HepG2 (cell line): ENCODE measurements around the gene NDUFV1. TPM values are rescaled to one million over a fixed set of nuclear protein-coding genes. Genes with fewer than 3 reads are reported as not detected.

ENCODE experiments used
- ATAC-seq: fragments of 200-7000 bp; cut with Tn5 transposase; 3 replicates; pipeline ENCODE4 v1.9.1; 2020; ENCODE audit warnings: mild to moderate bottlenecking, moderate library complexity
- BruUV-seq: library from RNA; stranded (reverse); fragments of 400-500 nt; replicated peaks from 2 replicates; lab custom pipeline; 2021; lab: Mats Ljungman, UMichigan
- CTCF ChIA-PET: fragments of 300-600 bp; formaldehyde crosslinking; extraction: SDS; loops from one replicate; lab custom pipeline; 2021; ENCODE audit warnings: low total read pairs, inconsistent platforms, low intra/inter-chr PET ratio; lab: Yijun Ruan, JAX
- POLR2A ChIA-PET: fragments of 350-600 bp; sonication (Branson Sonifier 250); formaldehyde crosslinking; loops from one replicate; lab custom pipeline; 2020; ENCODE audit warnings: antibody characterized with exemption, inconsistent platforms; lab: Yijun Ruan, JAX
- DNase-seq: peaks from one replicate; pipeline ENCODE4 v3.0.0-alpha.2; 2015; ENCODE audit warnings: low spot score
- FAIRE-seq: peaks from 3 replicates; lab custom pipeline; 2011; peaks lifted over from hg19 to GRCh38; lab: Jason Lieb, UNC
- H2AFZ ChIP-seq: one replicate; pipeline ENCODE4 v1.6.1; 2011; ENCODE audit warnings: low read length, inconsistent platforms
- H3K27ac ChIP-seq: fragments of 300-600 bp; 3 replicates; pipeline ENCODE4 v1.8.0; 2011; ENCODE audit warnings: mixed run types, mild to moderate bottlenecking, mixed read lengths, low read length, inconsistent platforms; ENCODE audit not compliant: insufficient read depth; ENCODE audit errors: extremely low read length
- H3K27me3 ChIP-seq, 2 experiments: fragments of 200-600 bp in 1 of 2; 2 replicates in 1 of 2; 3 replicates in 1 of 2; pipeline versions ENCODE4 v1.6.0 to v1.8.0; 2011; ENCODE audit warnings: low read length in 2 of 2, mild to moderate bottlenecking in 2 of 2, moderate library complexity in 2 of 2, inconsistent platforms in 1 of 2; ENCODE audit not compliant: insufficient read depth in 2 of 2, control insufficient read depth in 1 of 2
- H3K36me3 ChIP-seq, 2 experiments: fragments of 200-600 bp in 1 of 2; replicated peaks in 1 of 2; 2 replicates in 1 of 2; 3 replicates in 1 of 2; pipeline versions ENCODE4 v1.5.1 to v1.8.0; 2011; ENCODE audit warnings: low read length in 2 of 2, inconsistent platforms in 1 of 2; ENCODE audit not compliant: insufficient read depth in 2 of 2, control insufficient read depth in 1 of 2
- H3K4me1 ChIP-seq: 2 replicates; pipeline ENCODE4 v1.5.1; 2012; ENCODE audit warnings: low read length, inconsistent platforms; ENCODE audit not compliant: insufficient read depth
- H3K4me2 ChIP-seq: 2 replicates; pipeline ENCODE4 v1.6.0; 2011; ENCODE audit warnings: low read depth, low read length, inconsistent platforms
- H3K4me3 ChIP-seq, 3 experiments: fragments of 200-600 bp in 1 of 3; sonication (generic), shearing (Covaris generic) in 1 of 3; replicated peaks in 1 of 3; 2 replicates each; pipeline ENCODE4 v1.5.1; 2011 to 2016; ENCODE audit warnings: low read length in 3 of 3, inconsistent platforms in 2 of 3, low read depth in 2 of 3, mild to moderate bottlenecking in 2 of 3, control low read depth in 1 of 3, mixed read lengths in 1 of 3; ENCODE audit not compliant: insufficient read depth in 1 of 3
- H3K79me2 ChIP-seq: one replicate; pipeline ENCODE4 v1.6.1; 2011; ENCODE audit warnings: low read length, inconsistent platforms; ENCODE audit not compliant: insufficient read depth
- H3K9ac ChIP-seq: 2 replicates; pipeline ENCODE4 v1.6.0; 2011; ENCODE audit warnings: mild to moderate bottlenecking, low read depth, low read length, inconsistent platforms; ENCODE audit not compliant: insufficient read depth
- H3K9me3 ChIP-seq: 2 replicates; pipeline ENCODE4 v1.5.1; 2012; ENCODE audit warnings: mild to moderate bottlenecking, low read length
- H4K20me1 ChIP-seq: 2 replicates; pipeline ENCODE4 v1.6.0; 2011; ENCODE audit warnings: inconsistent platforms, mild to moderate bottlenecking, low read length, moderate library complexity; ENCODE audit not compliant: insufficient read depth
- AGO2 ChIP-seq: fragments of 200-400 bp; formaldehyde crosslinking; optimal IDR thresholded peaks from 2 replicates; pipeline ENCODE3; 2017; ENCODE audit warnings: mild to moderate bottlenecking, low read depth, low read length, moderate library complexity
- CHD4 ChIP-seq: fragments of 200-600 bp; sonication (generic); IDR thresholded peaks from 2 replicates; pipeline ENCODE4 v1.7.0; 2017; ENCODE audit warnings: mild to moderate bottlenecking, low read length, borderline replicate concordance
- ERF ChIP-seq: IDR thresholded peaks from 2 replicates; pipeline ENCODE4 v1.6.1; 2018; ENCODE audit warnings: missing biosample characterization, missing genetic modification reagents
- FOXK1 ChIP-seq: sonication (generic); formaldehyde crosslinking; IDR thresholded peaks from 2 replicates; pipeline ENCODE4 v1.4.0; 2020; ENCODE audit warnings: low read depth, missing genetic modification reagents, borderline replicate concordance
- HDAC1 ChIP-seq: sonication (generic); formaldehyde crosslinking; IDR thresholded peaks from 2 replicates; pipeline ENCODE4 v1.5.1; 2020; ENCODE audit warnings: mild to moderate bottlenecking, missing genetic modification reagents
- JDP2 ChIP-seq: sonication (generic); formaldehyde crosslinking; IDR thresholded peaks from 2 replicates; pipeline ENCODE4 v1.8.1; 2022; ENCODE audit warnings: missing genetic modification reagents, borderline replicate concordance
- NCOR1 ChIP-seq: fragments of 200-600 bp; sonication (generic); IDR thresholded peaks from 2 replicates; pipeline ENCODE4 v1.7.0; 2017; ENCODE audit warnings: antibody characterized with exemption, low read length, borderline replicate concordance
- TBL1XR1 ChIP-seq: fragments of 150-350 bp; IDR thresholded peaks from 2 replicates; pipeline ENCODE4 v1.6.1; 2014; ENCODE audit warnings: borderline replicate concordance, low read length; ENCODE audit not compliant: partially characterized antibody
- U2AF2 ChIP-seq: fragments of 200-400 bp; formaldehyde crosslinking; IDR thresholded peaks from 2 replicates; pipeline ENCODE4 v1.6.1; 2017; ENCODE audit warnings: low read depth, mild to moderate bottlenecking, low read length
- ZBTB3 ChIP-seq: sonication (generic); formaldehyde crosslinking; IDR thresholded peaks from 2 replicates; pipeline ENCODE4 v1.4.0; 2020; ENCODE audit warnings: low read depth, mild to moderate bottlenecking, moderate library complexity, missing genetic modification reagents, borderline replicate concordance
- ZC3H13 ChIP-seq: sonication (generic); formaldehyde crosslinking; IDR thresholded peaks from 2 replicates; pipeline ENCODE4 v1.8.1; 2023; ENCODE audit warnings: mild to moderate bottlenecking, missing genetic modification reagents, moderate library complexity
- ZFX ChIP-seq: sonication (generic); formaldehyde crosslinking; IDR thresholded peaks from 2 replicates; pipeline ENCODE4 v1.4.0; 2020; ENCODE audit warnings: mild to moderate bottlenecking, low read depth, missing genetic modification reagents, moderate library complexity
- ZMYM3 ChIP-seq: sonication (generic); formaldehyde crosslinking; IDR thresholded peaks from 2 replicates; pipeline ENCODE4 v1.5.1; 2020; ENCODE audit warnings: mild to moderate bottlenecking, missing genetic modification reagents
- ZNF17 ChIP-seq: sonication (generic); formaldehyde crosslinking; IDR thresholded peaks from 2 replicates; pipeline ENCODE4 v1.5.0; 2020; ENCODE audit warnings: mild to moderate bottlenecking, missing genetic modification reagents
- ZNF34 ChIP-seq: sonication (generic); formaldehyde crosslinking; IDR thresholded peaks from 2 replicates; pipeline ENCODE4 v1.4.0; 2020; ENCODE audit warnings: mild to moderate bottlenecking, missing genetic modification reagents, borderline replicate concordance
- ZNF430 ChIP-seq: sonication (generic); formaldehyde crosslinking; IDR thresholded peaks from 2 replicates; pipeline ENCODE4 v1.9.0; 2021; ENCODE audit warnings: mild to moderate bottlenecking, missing genetic modification reagents
- ZNF572 ChIP-seq: sonication (generic); formaldehyde crosslinking; IDR thresholded peaks from 2 replicates; pipeline ENCODE4 v1.5.1; 2020; ENCODE audit warnings: mild to moderate bottlenecking, missing genetic modification reagents
- ZNF768 ChIP-seq: sonication (generic); formaldehyde crosslinking; IDR thresholded peaks from 2 replicates; pipeline ENCODE4 v1.4.0; 2020; ENCODE audit warnings: missing genetic modification reagents
- ZNF776 ChIP-seq: sonication (generic); formaldehyde crosslinking; IDR thresholded peaks from 2 replicates; pipeline ENCODE4 v1.4.0; 2020; ENCODE audit warnings: mild to moderate bottlenecking, missing genetic modification reagents
- WGBS: methylation state at CpG from one replicate; pipeline ENCODE4 v1.1.6; 2017; ENCODE audit warnings: low lambda C conversion rate; 5-methylcytosine and 5-hydroxymethylcytosine counted together
- in situ Hi-C: cut with HindIII; loops from 2 replicates; pipeline ENCODE4 v1.10.0; 2017; ENCODE audit warnings: low pct_unique_long_range_greater_than_20kb; ENCODE audit not compliant: extremely low pct_ligation_motif_present
- intact Hi-C: fragments of 100-400 bp; cut with micrococcal nuclease; formaldehyde crosslinking; loops from one replicate; pipeline ENCODE4 v1.10.0; 2022; ENCODE audit not compliant: unreplicated experiment
- polyA plus RNA-seq, 8 experiments: library from polyadenylated mRNA; depleted of rRNA in 3 of 8; stranded (reverse) in 7 of 8; unstranded in 1 of 8; fragments of >200 nt; fragmentation: Illumina TruSeq in 4 of 8; extraction: Trizol in 4 of 8; gene quantifications; 2 replicates each; pipeline versions ENCODE4 v1.2.1 to v1.2.3, GENCODE V29; 2011 to 2016; ENCODE audit warnings: low read depth in 4 of 8, missing spikeins in 1 of 8, mixed read lengths in 1 of 8; ENCODE audit not compliant: insufficient read depth in 1 of 8
- total RNA-seq, 5 experiments: library from RNA; depleted of rRNA; stranded (reverse); fragments of >200 nt; fragmentation: Illumina TruSeq; extraction: Trizol; gene quantifications; 2 replicates each; pipeline ENCODE4 v1.2.3, GENCODE V29; 2016; ENCODE audit warnings: low read depth in 1 of 5
- TF ChIP-seq, protein P1 (sequence below): sonication (generic); formaldehyde crosslinking; IDR thresholded peaks from 2 replicates; pipeline ENCODE4 v1.4.0; 2020; ENCODE audit warnings: missing genetic modification reagents
- TF ChIP-seq, protein P2 (sequence below): sonication (generic); formaldehyde crosslinking; IDR thresholded peaks from 2 replicates; pipeline ENCODE4 v1.9.0; 2022; ENCODE audit warnings: missing genetic modification reagents, mild to moderate bottlenecking, borderline replicate concordance

Gene NDUFV1
- total and polyA plus RNA-seq, 2 of the 13 experiments (the other 11 are each of a cell fraction or from before 2014, with no cell fraction given): 88.9 to 137 TPM

GRCh38 chr11:67630228-67630942, 23.6 kb downstream of the NDUFV1 start (continued):
- TF ChIP-seq, protein P1, sequence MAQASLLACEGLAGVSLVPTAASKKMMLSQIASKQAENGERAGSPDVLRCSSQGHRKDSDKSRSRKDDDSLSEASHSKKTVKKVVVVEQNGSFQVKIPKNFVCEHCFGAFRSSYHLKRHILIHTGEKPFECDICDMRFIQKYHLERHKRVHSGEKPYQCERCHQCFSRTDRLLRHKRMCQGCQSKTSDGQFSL: peak; percentile 29; the same call in 1 of the 2 replicates
- peak; percentile 75; the same call in 1 of the 2 replicates for TF ChIP-seq ERF (CRISPR knock-in tag)
- peak; percentile 63 for TF ChIP-seq ZFX (CRISPR knock-in tag)

- no TSS peak for BruUV-seq
- no peak overlapping the region for H2AFZ ChIP-seq
- CTCF ChIA-PET: interaction anchor here (0.8 to 1.6 kb wide), 2 partner anchors 17 to 28 kb away, joined by 3 to 5 read pairs; no protein-coding TSS in a partner anchor
- DNase-seq: no peak
- H3K9ac ChIP-seq: peak overlapping the region; percentile 77
- H3K9me3 ChIP-seq: no peaks in the 10 kb centered on the region
- ATAC-seq: peak; percentile 0; the same call in 2 of the 3 replicates
- peak overlapping the region; percentile 49 to 86 (median 71) for H3K4me3 ChIP-seq
- FAIRE-seq: no peak
- no peaks in the 10 kb centered on the region for H3K36me3 ChIP-seq
- no peaks in the 10 kb centered on the region for H3K79me2 ChIP-seq
- H3K27me3 ChIP-seq: no peaks in the 10 kb centered on the region; a peak in 2 of 5 replicates
- H3K4me1 ChIP-seq: peaks cover 64% of the 10 kb centered on the region
- H3K4me2 ChIP-seq: peak overlapping the region; percentile 83
- WGBS: 48% methylated on average over 16 of the region's 16 CpGs
- intact Hi-C loops (loop anchor here (1.0 kb wide), 1 partner anchor 28 kb away; no protein-coding TSS in a partner anchor), in situ Hi-C loops (no loop called here)
- POLR2A ChIA-PET: interaction anchor here (1.0 to 4.8 kb wide), 12 partner anchors 9 to 229 kb away, joined by 3 to 52 read pairs (median 8); partner anchors contain the start of genes ACY3, PPP1CA and TBX10
- H4K20me1 ChIP-seq: no peaks in the 10 kb centered on the region
- H3K27ac ChIP-seq: peak overlapping the region; percentile 84
- TF ChIP-seq U2AF2: no peak
- TF ChIP-seq JDP2 (CRISPR knock-in tag): no peak
- TF ChIP-seq ZNF430: no peak
- 0 out of 2 replicates have a peak, but pooled peaks have one; percentile 54 for TF ChIP-seq ZBTB3
- peak; percentile 41; the same call in 1 of the 2 replicates for TF ChIP-seq CHD4
- TF ChIP-seq ZMYM3: peak; percentile 97
- TF ChIP-seq ZNF768: peak; percentile 100
- 0 out of 2 replicates have a peak, but pooled peaks have one; percentile 44 for TF ChIP-seq ZNF572 (CRISPR knock-in tag)
- TF ChIP-seq HDAC1 (CRISPR knock-in tag): peak; percentile 46; the same call in 1 of the 2 replicates
- TF ChIP-seq FOXK1 (CRISPR knock-in tag): no peak
- TF ChIP-seq, protein P2, sequence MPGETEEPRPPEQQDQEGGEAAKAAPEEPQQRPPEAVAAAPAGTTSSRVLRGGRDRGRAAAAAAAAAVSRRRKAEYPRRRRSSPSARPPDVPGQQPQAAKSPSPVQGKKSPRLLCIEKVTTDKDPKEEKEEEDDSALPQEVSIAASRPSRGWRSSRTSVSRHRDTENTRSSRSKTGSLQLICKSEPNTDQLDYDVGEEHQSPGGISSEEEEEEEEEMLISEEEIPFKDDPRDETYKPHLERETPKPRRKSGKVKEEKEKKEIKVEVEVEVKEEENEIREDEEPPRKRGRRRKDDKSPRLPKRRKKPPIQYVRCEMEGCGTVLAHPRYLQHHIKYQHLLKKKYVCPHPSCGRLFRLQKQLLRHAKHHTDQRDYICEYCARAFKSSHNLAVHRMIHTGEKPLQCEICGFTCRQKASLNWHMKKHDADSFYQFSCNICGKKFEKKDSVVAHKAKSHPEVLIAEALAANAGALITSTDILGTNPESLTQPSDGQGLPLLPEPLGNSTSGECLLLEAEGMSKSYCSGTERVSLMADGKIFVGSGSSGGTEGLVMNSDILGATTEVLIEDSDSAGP (CRISPR knock-in tag): 0 out of 2 replicates have a peak, but pooled peaks have one; percentile 18
- 0 out of 2 replicates have a peak, but pooled peaks have one; percentile 8 for TF ChIP-seq ZNF776 (CRISPR knock-in tag)
- no peak for TF ChIP-seq TBL1XR1
- peak; percentile 44; the same call in 1 of the 2 replicates for TF ChIP-seq ZC3H13 (CRISPR knock-in tag)
- 0 out of 2 replicates have a peak, but pooled peaks have one; percentile 6 for TF ChIP-seq NCOR1
- TF ChIP-seq AGO2: peak; percentile 83
- 0 out of 2 replicates have a peak, but pooled peaks have one; percentile 57 for TF ChIP-seq ZNF17 (CRISPR knock-in tag)
- 0 out of 2 replicates have a peak, but pooled peaks have one; percentile 43 for TF ChIP-seq ZNF34 (CRISPR knock-in tag)
Measured at GRCh38 chr11:67630943-67631331, 24.2 kb downstream of the NDUFV1 start.
